Measurements from ENCODE around the gene CFAP410.

CFAP410 gene

GRCh38 chr21:44332383-44332782 is 6.8 kb downstream of the CFAP410 start:
- H3K36me3 Mint-ChIP-seq (ENCODE audit: low read depth), result peaks cover 3% of the 10 kb centered on the region
- no peaks in the 10 kb centered on the region for H3K9me3 Mint-ChIP-seq
- H3K27ac Mint-ChIP-seq, result no peak overlapping the region
- no peaks in the 10 kb centered on the region for H3K27me3 Mint-ChIP-seq
- DNase-seq, result no peak
- no peak for ATAC-seq
- H3K4me3 Mint-ChIP-seq, result no peak overlapping the region
- H3K4me1 Mint-ChIP-seq, result no peaks in the 10 kb centered on the region

- no peak for ATAC-seq
- no peak for DNase-seq
- peaks cover 3% of the 10 kb centered on the region for H3K36me3 Mint-ChIP-seq (ENCODE audit: low read depth)
- peak overlapping the region; percentile 47 for H3K27ac Mint-ChIP-seq
- H3K27me3 Mint-ChIP-seq, result no peaks in the 10 kb centered on the region
- H3K4me1 Mint-ChIP-seq, result no peaks in the 10 kb centered on the region
- no peaks in the 10 kb centered on the region for H3K9me3 Mint-ChIP-seq
- no peak overlapping the region for H3K4me3 Mint-ChIP-seq
Observed at GRCh38 chr21:44331650-44332307, 7.4 kb downstream of the CFAP410 start.

GRCh38 chr21:44331209-44331608 is 8.0 kb downstream of the CFAP410 start:
- Mint-ChIP-seq H3K27ac (peak overlapping the region; percentile 39), H3K27me3 (no peaks in the 10 kb centered on the region), H3K36me3 (ENCODE audit: low read depth) (peaks cover 3% of the 10 kb centered on the region), H3K4me3 (no peak overlapping the region), H3K9me3 (no peaks in the 10 kb centered on the region), H3K4me1 (no peaks in the 10 kb centered on the region)
- no peak for DNase-seq
- no peak for ATAC-seq

GRCh38 chr21:44330698-44331097 is 8.5 kb downstream of the CFAP410 start:
- DNase-seq (no peak), ATAC-seq (no peak)
- Mint-ChIP-seq H3K27ac (no peak overlapping the region), H3K4me1 (no peaks in the 10 kb centered on the region), H3K4me3 (no peak overlapping the region), H3K36me3 (ENCODE audit: low read depth) (peaks cover 3% of the 10 kb centered on the region), H3K27me3 (no peaks in the 10 kb centered on the region), H3K9me3 (no peaks in the 10 kb centered on the region)

- no peaks in the 10 kb centered on the region for H3K4me1 Mint-ChIP-seq
- peaks cover 3% of the 10 kb centered on the region for H3K36me3 Mint-ChIP-seq (ENCODE audit: low read depth)
- no peaks in the 10 kb centered on the region for H3K9me3 Mint-ChIP-seq
- DNase-seq (no peak), ATAC-seq (no peak)
- H3K27ac Mint-ChIP-seq, result no peak overlapping the region
- H3K4me3 Mint-ChIP-seq, result no peak overlapping the region
- no peaks in the 10 kb centered on the region for H3K27me3 Mint-ChIP-seq
Observed at GRCh38 chr21:44329971-44330681, 9.1 kb downstream of the CFAP410 start.

GRCh38 chr21:44329086-44329889 is 9.9 kb downstream of the CFAP410 start:
- Mint-ChIP-seq H3K4me1 (no peaks in the 10 kb centered on the region), H3K36me3 (ENCODE audit: low read depth) (peaks cover 3% of the 10 kb centered on the region), H3K9me3 (no peaks in the 10 kb centered on the region), H3K4me3 (no peak overlapping the region), H3K27me3 (no peaks in the 10 kb centered on the region), H3K27ac (peak overlapping the region; percentile 29)
- ATAC-seq (no peak), DNase-seq (no peak)

- DNase-seq (no peak), ATAC-seq (no peak)
- Mint-ChIP-seq H3K9me3 (no peaks in the 10 kb centered on the region), H3K36me3 (ENCODE audit: low read depth) (peaks cover 3% of the 10 kb centered on the region), H3K4me1 (no peaks in the 10 kb centered on the region), H3K27me3 (no peaks in the 10 kb centered on the region), H3K27ac (no peak overlapping the region), H3K4me3 (no peak overlapping the region)
Observed at GRCh38 chr21:44328242-44328895, 10.8 kb downstream of the CFAP410 start.

- Mint-ChIP-seq H3K27me3 (no peaks in the 10 kb centered on the region), H3K4me1 (no peaks in the 10 kb centered on the region), H3K36me3 (ENCODE audit: low read depth) (peaks cover 6% of the 10 kb centered on the region), H3K4me3 (no peak overlapping the region), H3K9me3 (no peaks in the 10 kb centered on the region), H3K27ac (no peak overlapping the region)
- ATAC-seq, result no peak
- no peak for DNase-seq
Observed at GRCh38 chr21:44327603-44327974, 11.6 kb downstream of the CFAP410 start.

- DNase-seq (no peak), ATAC-seq (no peak)
- Mint-ChIP-seq H3K4me3 (no peak overlapping the region), H3K4me1 (no peaks in the 10 kb centered on the region), H3K36me3 (ENCODE audit: low read depth) (peaks cover 5% of the 10 kb centered on the region), H3K27ac (no peak overlapping the region), H3K9me3 (no peaks in the 10 kb centered on the region), H3K27me3 (no peaks in the 10 kb centered on the region)
Observed at GRCh38 chr21:44326716-44327602, 12.2 kb downstream of the CFAP410 start.

- no peak overlapping the region for H3K27ac Mint-ChIP-seq
Observed at GRCh38 chr21:44326272-44326647, 12.9 kb downstream of the CFAP410 start.

GRCh38 chr21:44325386-44326271 is 13.6 kb downstream of the CFAP410 start:
- H3K27me3 Mint-ChIP-seq, result no peaks in the 10 kb centered on the region
- peaks cover 3% of the 10 kb centered on the region for H3K36me3 Mint-ChIP-seq (ENCODE audit: low read depth)
- H3K27ac Mint-ChIP-seq, result no peak overlapping the region
- H3K4me3 Mint-ChIP-seq, result no peak overlapping the region
- DNase-seq (no peak), ATAC-seq (no peak)
- no peaks in the 10 kb centered on the region for H3K9me3 Mint-ChIP-seq
- no peaks in the 10 kb centered on the region for H3K4me1 Mint-ChIP-seq

More at GRCh38 chr21:44326272-44326647, 12.9 kb downstream of the CFAP410 start:
- no peaks in the 10 kb centered on the region for H3K4me1 Mint-ChIP-seq
- ATAC-seq, result no peak
- peaks cover 3% of the 10 kb centered on the region for H3K36me3 Mint-ChIP-seq (ENCODE audit: low read depth)
- H3K4me3 Mint-ChIP-seq, result no peak overlapping the region
- H3K9me3 Mint-ChIP-seq, result no peaks in the 10 kb centered on the region
- no peaks in the 10 kb centered on the region for H3K27me3 Mint-ChIP-seq
- no peak for DNase-seq

GRCh38 chr21:44324854-44325107 is 14.4 kb downstream of the CFAP410 start:
- no peaks in the 10 kb centered on the region for H3K4me1 Mint-ChIP-seq
- H3K9me3 Mint-ChIP-seq, result no peaks in the 10 kb centered on the region
- no peak overlapping the region for H3K4me3 Mint-ChIP-seq
- H3K27me3 Mint-ChIP-seq, result no peaks in the 10 kb centered on the region
- no peak overlapping the region for H3K27ac Mint-ChIP-seq
- ATAC-seq (no peak), DNase-seq (no peak)
- peaks cover 3% of the 10 kb centered on the region for H3K36me3 Mint-ChIP-seq (ENCODE audit: low read depth)

- Mint-ChIP-seq H3K27ac (no peak overlapping the region), H3K4me1 (no peaks in the 10 kb centered on the region), H3K9me3 (no peaks in the 10 kb centered on the region), H3K36me3 (ENCODE audit: low read depth) (peaks cover 3% of the 10 kb centered on the region), H3K27me3 (no peaks in the 10 kb centered on the region), H3K4me3 (no peak overlapping the region)
- ATAC-seq, result no peak
- DNase-seq, result no peak
Observed at GRCh38 chr21:44324106-44324853, 14.9 kb downstream of the CFAP410 start.

Measured in activated naive CD8-positive, alpha-beta T cell treated with anti-CD3 and anti-CD28 coated beads, Interleukin-2, amount 50 U/mL, for 24 hours (primary cell).